Esophagus muscularis mucosa (tissue), 4 donors: ENCODE results near the gene PTPRK. TPM values are rescaled to one million over a fixed set of nuclear protein-coding genes. Genes with fewer than 3 reads are reported as not detected.
"Not testable (repeated sequence)": the region's sequence is repeated elsewhere in the genome, so short reads cannot be mapped to it uniquely, and the experiment has no call there.

Source experiments
- DNase-seq: peaks from one replicate; pipeline ENCODE4 v3.0.0-alpha.2; 2017; ENCODE audit errors: extremely low spot score
- H3K27ac ChIP-seq, 4 donors: fragments of 200-600 bp; sonication (generic); replicated peaks in 1 of 4; 1 replicate in 3 of 4; 2 replicates in 1 of 4; pipeline ENCODE4 v1.5.1; 2016 to 2019; ENCODE audit warnings: mild to moderate bottlenecking in 1 of 4
- H3K27me3 ChIP-seq, 4 donors: fragments of 200-600 bp; sonication (generic); one replicate each; pipeline versions ENCODE4 v1.5.1 to v1.6.0; 2016 to 2019
- H3K36me3 ChIP-seq, 4 donors: fragments of 200-600 bp; sonication (generic); one replicate each; pipeline ENCODE4 v1.5.1; 2016 to 2019
- H3K4me1 ChIP-seq, 4 donors: fragments of 200-600 bp; sonication (generic); one replicate each; pipeline ENCODE4 v1.5.1; 2016 to 2019
- H3K4me3 ChIP-seq, 4 donors: fragments of 200-600 bp; sonication (generic); 1 replicate in 2 of 4; 2 replicates in 2 of 4; pipeline ENCODE4 v1.5.1; 2016 to 2019; ENCODE audit warnings: mild to moderate bottlenecking in 4 of 4, moderate library complexity in 1 of 4
- H3K9me3 ChIP-seq, 4 donors: fragments of 200-600 bp; sonication (generic); 1 replicate in 3 of 4; 2 replicates in 1 of 4; pipeline ENCODE4 v1.5.1; 2016 to 2019
- EP300 ChIP-seq: sonication (generic); formaldehyde crosslinking; IDR thresholded peaks from one replicate; pipeline ENCODE4 v1.6.1; 2017; ENCODE audit warnings: antibody characterized with exemption
- POLR2A ChIP-seq: fragments of 450-650 bp; IDR thresholded peaks from one replicate; pipeline ENCODE4 v1.6.1; 2017; ENCODE audit warnings: antibody characterized with exemption, moderate library complexity, mild to moderate bottlenecking, low read depth
- POLR2AphosphoS5 ChIP-seq, 2 donors: sonication (generic); formaldehyde crosslinking; IDR thresholded peaks; one replicate each; pipeline ENCODE4 v1.6.1; 2017; ENCODE audit warnings: antibody characterized with exemption in 2 of 2
- WGBS: methylation state at CpG from one replicate; pipeline ENCODE4 v1.1.5; 2018; 5-methylcytosine and 5-hydroxymethylcytosine counted together
- intact Hi-C: fragments of 100-400 bp; cut with DNase I; formaldehyde crosslinking; loops from one replicate; pipeline ENCODE4 v1.15.1; 2023
- total RNA-seq, 4 donors: library from RNA; depleted of rRNA; stranded (reverse); fragments of >200 nt; gene quantifications; one replicate each; pipeline versions ENCODE4 v1.1.0 to v1.2.1, GENCODE V29; 2016
- TF ChIP-seq, protein P1 (sequence below), 3 experiments: fragments of 200-600 bp in 2 of 3; fragments of 450-650 bp in 1 of 3; sonication (generic) in 2 of 3; IDR thresholded peaks; one replicate each; pipeline ENCODE4 v1.5.1; 2017 to 2019; ENCODE audit warnings: antibody characterized with exemption in 3 of 3, mild to moderate bottlenecking in 2 of 3, moderate library complexity in 1 of 3

The PTPRK gene
- total RNA-seq, 4 donors from 2014 or later: 36.8 to 53.1 (median 43.8) TPM

DNA sequence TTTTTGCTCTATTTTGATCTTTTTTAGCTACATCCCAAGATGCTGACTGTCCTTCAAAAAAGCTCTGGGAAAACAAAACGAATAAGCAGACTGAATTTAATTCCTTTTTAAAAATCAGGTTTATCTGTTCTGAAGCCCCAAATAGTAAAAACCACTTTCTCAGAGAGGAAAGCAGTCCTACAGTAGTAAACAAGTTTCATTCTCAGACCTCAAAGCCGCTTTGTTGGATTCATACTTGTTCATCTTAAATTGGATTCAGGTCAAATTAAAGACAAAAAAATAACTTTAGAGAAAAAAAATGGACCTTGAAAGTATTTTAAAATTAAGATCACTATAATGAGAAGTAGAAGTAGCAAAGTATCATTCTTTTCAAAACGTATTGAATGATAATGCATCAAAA is 523.5 kb downstream of the PTPRK start:
- H3K4me1 ChIP-seq: no peaks in the 10 kb centered on the region
- no peak for TF ChIP-seq POLR2AphosphoS5 (IDR thresholded peaks at IDR 0.05)
- TF ChIP-seq POLR2A: no peak
- TF ChIP-seq, protein P1, sequence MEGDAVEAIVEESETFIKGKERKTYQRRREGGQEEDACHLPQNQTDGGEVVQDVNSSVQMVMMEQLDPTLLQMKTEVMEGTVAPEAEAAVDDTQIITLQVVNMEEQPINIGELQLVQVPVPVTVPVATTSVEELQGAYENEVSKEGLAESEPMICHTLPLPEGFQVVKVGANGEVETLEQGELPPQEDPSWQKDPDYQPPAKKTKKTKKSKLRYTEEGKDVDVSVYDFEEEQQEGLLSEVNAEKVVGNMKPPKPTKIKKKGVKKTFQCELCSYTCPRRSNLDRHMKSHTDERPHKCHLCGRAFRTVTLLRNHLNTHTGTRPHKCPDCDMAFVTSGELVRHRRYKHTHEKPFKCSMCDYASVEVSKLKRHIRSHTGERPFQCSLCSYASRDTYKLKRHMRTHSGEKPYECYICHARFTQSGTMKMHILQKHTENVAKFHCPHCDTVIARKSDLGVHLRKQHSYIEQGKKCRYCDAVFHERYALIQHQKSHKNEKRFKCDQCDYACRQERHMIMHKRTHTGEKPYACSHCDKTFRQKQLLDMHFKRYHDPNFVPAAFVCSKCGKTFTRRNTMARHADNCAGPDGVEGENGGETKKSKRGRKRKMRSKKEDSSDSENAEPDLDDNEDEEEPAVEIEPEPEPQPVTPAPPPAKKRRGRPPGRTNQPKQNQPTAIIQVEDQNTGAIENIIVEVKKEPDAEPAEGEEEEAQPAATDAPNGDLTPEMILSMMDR (IDR thresholded peaks at IDR 0.05): no peak
- TF ChIP-seq EP300: no peak
- H3K27me3 ChIP-seq: no peaks in the 10 kb centered on the region
- H3K4me3 ChIP-seq: no peak overlapping the region
- H3K9me3 ChIP-seq: no peaks in the 10 kb centered on the region
- WGBS: 95% methylated on average over 3 of the region's 3 CpGs
- intact Hi-C loops: no loop called here
- DNase-seq: no peak
- no peak overlapping the region for H3K27ac ChIP-seq
- no peaks in the 10 kb centered on the region for H3K36me3 ChIP-seq

DNA sequence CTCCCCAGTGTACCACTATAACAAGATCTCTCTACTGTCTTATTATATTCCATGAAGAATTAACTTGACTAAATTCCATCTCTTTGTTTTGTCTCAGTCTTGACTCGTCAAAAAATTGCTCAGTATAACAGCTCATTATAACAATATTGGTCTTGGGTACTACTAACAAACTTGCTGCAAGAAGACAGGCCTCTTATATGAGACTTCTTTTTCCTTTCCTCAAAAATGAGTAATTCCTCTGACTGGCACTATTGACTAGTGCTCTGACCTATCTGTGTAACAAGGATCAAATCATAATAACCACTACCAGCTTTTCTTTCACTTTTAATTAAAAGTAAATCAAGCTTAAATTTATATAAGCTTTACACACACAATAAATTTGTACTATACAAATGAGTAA is 528.3 kb downstream of the PTPRK start:
- DNase-seq: no peak
- H3K36me3 ChIP-seq: no peaks in the 10 kb centered on the region
- TF ChIP-seq POLR2AphosphoS5 (IDR thresholded peaks at IDR 0.05) (no peak), POLR2A (no peak), EP300 (no peak)
- TF ChIP-seq, protein P1 (IDR thresholded peaks at IDR 0.05): no peak
- intact Hi-C loops: no loop called here
- no peak overlapping the region for H3K27ac ChIP-seq
- no peaks in the 10 kb centered on the region for H3K27me3 ChIP-seq
- WGBS: 44% methylated on average over 1 of the region's 1 CpG
- H3K4me1 ChIP-seq: no peaks in the 10 kb centered on the region
- H3K9me3 ChIP-seq: no peaks in the 10 kb centered on the region
- H3K4me3 ChIP-seq: no peak overlapping the region

DNA sequence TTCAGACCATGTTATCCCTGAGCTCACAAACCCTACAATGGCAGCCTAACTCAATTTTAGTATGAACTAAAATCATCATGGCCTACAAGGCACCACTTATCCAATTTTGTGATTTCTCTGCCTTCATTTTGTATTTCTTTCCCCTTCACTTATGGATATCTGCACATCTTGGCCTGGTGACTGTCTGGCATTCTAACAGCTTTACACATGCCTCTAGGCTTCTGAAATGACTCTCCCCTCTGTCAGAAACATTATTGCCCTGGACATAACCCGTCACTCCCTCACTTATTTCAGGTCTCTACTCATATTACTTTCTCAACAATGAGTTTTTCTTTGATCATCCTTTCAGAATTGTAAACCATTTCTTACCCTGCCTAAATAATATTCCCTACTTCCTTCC is 530.3 kb downstream of the PTPRK start:
- no peak overlapping the region for H3K27ac ChIP-seq
- intact Hi-C loops: no loop called here
- no peaks in the 10 kb centered on the region for H3K27me3 ChIP-seq
- H3K4me1 ChIP-seq: peaks cover 0 to 8% (median 0%) of the 10 kb centered on the region in 4 donors
- H3K36me3 ChIP-seq: peaks cover 0 to 10% (median under 1%) of the 10 kb centered on the region in 4 donors
- H3K4me3 ChIP-seq: no peak overlapping the region
- no peak for DNase-seq
- H3K9me3 ChIP-seq: no peaks in the 10 kb centered on the region
- 94% methylated on average over 1 of the region's 1 CpG for WGBS
- TF ChIP-seq POLR2A (no peak), EP300 (no peak), POLR2AphosphoS5 (IDR thresholded peaks at IDR 0.05) (no peak)
- TF ChIP-seq, protein P1 (IDR thresholded peaks at IDR 0.05): no peak

DNA sequence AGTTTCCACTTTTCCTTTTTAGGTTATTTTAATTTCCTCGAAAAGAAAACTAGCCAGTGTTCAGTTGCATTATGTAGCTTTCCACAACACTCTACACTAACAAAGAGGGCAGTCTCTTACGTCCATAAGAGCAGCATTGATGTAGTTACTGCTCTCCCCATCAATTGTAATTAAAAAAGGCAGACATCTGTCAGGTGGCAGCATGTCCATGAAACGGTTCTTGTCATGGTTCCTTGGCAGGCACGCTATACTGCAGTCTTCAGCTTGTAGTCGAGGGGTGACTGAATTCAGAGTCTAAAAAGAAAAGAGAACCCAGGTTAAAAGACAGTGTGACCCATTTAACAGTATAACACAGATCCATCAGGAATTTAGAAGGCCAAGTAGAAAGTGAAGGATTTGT is 539.4 kb downstream of the PTPRK start:
- Histone ChIP-seq H3K4me3 (no peak overlapping the region), H3K9me3 (no peaks in the 10 kb centered on the region), H3K27ac (no peak overlapping the region), H3K36me3 (peaks cover 18 to 94% (median 52%) of the 10 kb centered on the region in 4 donors), H3K4me1 (no peaks in the 10 kb centered on the region), H3K27me3 (no peaks in the 10 kb centered on the region)
- DNase-seq: no peak
- intact Hi-C loops: no loop called here
- TF ChIP-seq, protein P1 (IDR thresholded peaks at IDR 0.05): no peak
- TF ChIP-seq EP300 (no peak), POLR2A (no peak), POLR2AphosphoS5 (IDR thresholded peaks at IDR 0.05) (no peak)
- WGBS: 91% methylated on average over 5 of the region's 5 CpGs

DNA sequence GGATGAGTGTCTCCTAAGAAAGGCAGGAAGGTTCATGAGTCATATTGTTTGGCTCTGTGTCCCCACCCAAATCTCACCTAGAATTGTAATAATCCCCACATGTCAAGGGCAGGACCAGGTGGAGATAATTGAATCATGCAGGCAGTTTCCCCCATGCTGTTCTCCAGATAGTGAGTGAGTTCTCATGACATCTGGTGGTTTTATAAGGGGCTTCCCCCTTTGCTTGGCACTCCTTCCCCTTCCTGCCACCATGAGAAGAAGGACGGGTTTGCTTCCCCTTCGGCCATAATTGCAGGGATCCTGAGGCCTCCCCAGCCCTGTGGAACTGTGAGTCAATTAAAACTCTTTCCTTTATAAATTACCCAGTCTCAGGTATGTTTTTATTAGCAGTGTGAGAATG is 542.2 kb downstream of the PTPRK start:
- H3K36me3 ChIP-seq: peaks cover 10 to 92% (median 59%) of the 10 kb centered on the region in 4 donors
- H3K4me1 ChIP-seq, H3K4me3 ChIP-seq, H3K9me3 ChIP-seq, H3K27me3 ChIP-seq, intact Hi-C loops, H3K27ac ChIP-seq, DNase-seq: not testable (repeated sequence)
- WGBS: 76% methylated on average over 2 of the region's 2 CpGs
